Transverse colon (tissue), 4 donors: Measurements from ENCODE around the gene CAMK1. TPM values are rescaled to one million over a fixed set of nuclear protein-coding genes. Genes with fewer than 3 reads are reported as not detected.

ENCODE experiments used
- DNase-seq: peaks from one replicate; pipeline ENCODE4 v3.0.0-alpha.2; 2019
- H3K27ac ChIP-seq, 4 donors: fragments of 200-600 bp; sonication (generic); 2 replicates each; pipeline ENCODE4 v1.5.1; 2016 to 2018; ENCODE audit warnings: inconsistent platforms in 4 of 4
- H3K27me3 ChIP-seq: fragments of 200-600 bp; sonication (generic); 2 replicates; pipeline ENCODE4 v1.5.1; 2017; ENCODE audit warnings: inconsistent platforms
- H3K36me3 ChIP-seq, 4 donors: fragments of 200-600 bp; sonication (generic); 2 replicates each; pipeline ENCODE4 v1.5.1; 2017 to 2019; ENCODE audit warnings: inconsistent platforms in 4 of 4
- H3K4me1 ChIP-seq, 4 donors: fragments of 200-600 bp; sonication (generic); 2 replicates each; pipeline ENCODE4 v1.5.1; 2017 to 2020; ENCODE audit warnings: inconsistent platforms in 4 of 4
- H3K4me3 ChIP-seq, 4 donors: fragments of 200-600 bp; sonication (generic); 1 replicate in 1 of 4; 2 replicates in 3 of 4; pipeline versions ENCODE4 v1.5.1 to v1.6.1; 2017 to 2019; ENCODE audit warnings: inconsistent platforms in 4 of 4
- H3K9me3 ChIP-seq, 2 donors: fragments of 200-600 bp; sonication (generic); 2 replicates each; pipeline ENCODE4 v1.5.1; 2017 to 2019; ENCODE audit warnings: inconsistent platforms in 2 of 2
- EP300 ChIP-seq: sonication (generic); formaldehyde crosslinking; IDR thresholded peaks from one replicate; pipeline ENCODE4 v1.6.1; 2017; ENCODE audit warnings: antibody characterized with exemption, low read depth
- POLR2A ChIP-seq: fragments of 450-650 bp; IDR thresholded peaks from one replicate; pipeline ENCODE4 v1.6.1; 2016; ENCODE audit warnings: antibody characterized with exemption, mild to moderate bottlenecking, moderate library complexity
- POLR2AphosphoS5 ChIP-seq, 3 donors: sonication (generic); formaldehyde crosslinking; IDR thresholded peaks; one replicate each; pipeline ENCODE4 v1.6.1; 2016; ENCODE audit warnings: antibody characterized with exemption in 3 of 3
- WGBS, 2 donors: methylation state at CpG; one replicate each; pipeline ENCODE4 v1.1.5; 2018; ENCODE audit warnings: low coverage in 1 of 2; 5-methylcytosine and 5-hydroxymethylcytosine counted together
- in situ Hi-C, 4 donors: fragments of 200-750 bp; cut with MboI; loops; one replicate each; pipeline versions ENCODE4 v1.15.0 to v1.15.1; 2017; ENCODE audit warnings: low sequenced_read_pairs in 3 of 4, low pct_ligation_motif_present in 1 of 4, low pct_unique_long_range_greater_than_20kb in 1 of 4
- intact Hi-C: fragments of 100-400 bp; cut with DNase I; formaldehyde crosslinking; loops from one replicate; pipeline ENCODE4 v1.15.1; 2023; ENCODE audit warnings: low total_unique reads
- total RNA-seq, 4 donors: library from RNA; depleted of rRNA; stranded (reverse); fragments of >200 nt; gene quantifications; one replicate each; pipeline ENCODE4 v1.1.0, GENCODE V29; 2016
- TF ChIP-seq, protein P1 (sequence below), 5 experiments: fragments of 200-600 bp in 3 of 5; fragments of 450-650 bp in 2 of 5; sonication (generic) in 3 of 5; IDR thresholded peaks; 1 replicate in 2 of 5; 2 replicates in 3 of 5; pipeline ENCODE4 v1.5.1; 2016 to 2017; ENCODE audit warnings: antibody characterized with exemption in 5 of 5, inconsistent platforms in 3 of 5, mild to moderate bottlenecking in 2 of 5, moderate library complexity in 1 of 5

CAMK1 gene
- total RNA-seq, 4 donors from 2014 or later = 5.6 to 45.0 (median 15.6) TPM

DNA sequence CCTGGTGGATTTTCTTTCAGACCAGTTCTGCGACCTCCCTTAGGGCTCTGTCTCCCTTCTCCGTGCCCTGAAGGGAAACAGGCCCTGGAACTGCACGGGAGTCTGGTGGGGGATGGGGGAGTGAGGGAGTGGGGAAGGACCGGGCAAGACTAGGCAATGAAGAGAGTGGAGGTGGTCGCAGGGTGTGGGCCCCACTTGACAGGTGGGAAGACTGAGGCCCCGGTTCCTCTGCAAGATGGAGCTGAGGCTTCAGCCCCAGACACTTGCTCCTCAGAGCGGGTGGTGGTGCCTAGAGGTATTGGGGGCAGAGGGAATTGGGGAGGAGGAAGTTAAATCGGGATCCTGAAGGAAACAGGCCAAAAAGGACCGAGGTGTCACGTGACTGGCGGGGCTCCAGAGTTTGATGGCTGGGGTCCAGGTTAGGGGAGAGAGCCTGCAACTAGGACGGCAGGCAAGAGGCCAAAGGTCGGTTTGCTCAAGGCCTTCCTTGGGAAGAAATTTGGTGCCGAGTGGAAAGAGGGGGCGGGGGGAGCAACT is 597 bp upstream of the CAMK1 start:
- Histone ChIP-seq H3K27me3 (no peaks in the 10 kb centered on the region), H3K9me3 (no peaks in the 10 kb centered on the region), H3K27ac (peak overlapping the region; percentile 81 to 89 (median 87)), H3K4me1 (peaks cover 10 to 38% (median 30%) of the 10 kb centered on the region in 4 donors), H3K36me3 (no peaks in the 10 kb centered on the region), H3K4me3 (peak overlapping the region; percentile 50 to 72 (median 64))
- DNase-seq = peak; percentile 86
- in situ Hi-C loops (no loop called here), intact Hi-C loops (no loop called here)
- WGBS, 2 donors = 0 to 28% methylated on average over 5 to 15 of the region's 15 CpGs
- TF ChIP-seq, protein P1, sequence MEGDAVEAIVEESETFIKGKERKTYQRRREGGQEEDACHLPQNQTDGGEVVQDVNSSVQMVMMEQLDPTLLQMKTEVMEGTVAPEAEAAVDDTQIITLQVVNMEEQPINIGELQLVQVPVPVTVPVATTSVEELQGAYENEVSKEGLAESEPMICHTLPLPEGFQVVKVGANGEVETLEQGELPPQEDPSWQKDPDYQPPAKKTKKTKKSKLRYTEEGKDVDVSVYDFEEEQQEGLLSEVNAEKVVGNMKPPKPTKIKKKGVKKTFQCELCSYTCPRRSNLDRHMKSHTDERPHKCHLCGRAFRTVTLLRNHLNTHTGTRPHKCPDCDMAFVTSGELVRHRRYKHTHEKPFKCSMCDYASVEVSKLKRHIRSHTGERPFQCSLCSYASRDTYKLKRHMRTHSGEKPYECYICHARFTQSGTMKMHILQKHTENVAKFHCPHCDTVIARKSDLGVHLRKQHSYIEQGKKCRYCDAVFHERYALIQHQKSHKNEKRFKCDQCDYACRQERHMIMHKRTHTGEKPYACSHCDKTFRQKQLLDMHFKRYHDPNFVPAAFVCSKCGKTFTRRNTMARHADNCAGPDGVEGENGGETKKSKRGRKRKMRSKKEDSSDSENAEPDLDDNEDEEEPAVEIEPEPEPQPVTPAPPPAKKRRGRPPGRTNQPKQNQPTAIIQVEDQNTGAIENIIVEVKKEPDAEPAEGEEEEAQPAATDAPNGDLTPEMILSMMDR (IDR thresholded peaks at IDR 0.05) = no peak
- TF ChIP-seq POLR2AphosphoS5 (IDR thresholded peaks at IDR 0.05) = peak in 1 of 3 donors; percentile 34

DNA sequence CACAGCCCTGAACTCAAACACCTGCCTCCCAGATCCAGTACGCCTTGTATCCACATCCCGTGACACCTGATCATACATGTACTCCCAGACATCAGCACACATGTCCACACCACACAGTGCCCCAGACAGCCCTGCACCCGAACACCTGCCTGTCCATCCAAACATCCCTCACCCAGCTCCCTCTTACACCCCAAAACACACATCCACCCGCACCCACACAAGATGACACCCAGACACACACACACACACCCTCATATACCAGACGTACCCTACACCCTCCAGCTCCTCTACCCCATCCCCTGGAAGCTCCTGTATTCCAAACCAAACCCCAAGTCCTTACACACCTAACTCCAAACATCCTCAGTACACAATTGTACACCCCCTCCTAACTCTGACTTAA is 735 bp downstream of the CAMK1 start:
- no peaks in the 10 kb centered on the region for H3K9me3 ChIP-seq
- H3K4me3 ChIP-seq = peak overlapping the region in 3 of 4 donors; percentile 61 to 72 (median 68)
- peak overlapping the region; percentile 81 to 89 (median 87) for H3K27ac ChIP-seq
- 68% methylated on average over 5 of the region's 5 CpGs; no CpG with 5 or more reads in 1 of the 2 donors for WGBS, 2 donors
- intact Hi-C loops = no loop called here
- no peaks in the 10 kb centered on the region for H3K27me3 ChIP-seq
- peaks cover 10 to 38% (median 30%) of the 10 kb centered on the region in 4 donors for H3K4me1 ChIP-seq
- H3K36me3 ChIP-seq = no peaks in the 10 kb centered on the region
- TF ChIP-seq, protein P1 (IDR thresholded peaks at IDR 0.05) = no peak
- TF ChIP-seq POLR2AphosphoS5 (IDR thresholded peaks at IDR 0.05) (no peak), POLR2A (no peak)
- DNase-seq = no peak
- in situ Hi-C loops = no loop called here

DNA sequence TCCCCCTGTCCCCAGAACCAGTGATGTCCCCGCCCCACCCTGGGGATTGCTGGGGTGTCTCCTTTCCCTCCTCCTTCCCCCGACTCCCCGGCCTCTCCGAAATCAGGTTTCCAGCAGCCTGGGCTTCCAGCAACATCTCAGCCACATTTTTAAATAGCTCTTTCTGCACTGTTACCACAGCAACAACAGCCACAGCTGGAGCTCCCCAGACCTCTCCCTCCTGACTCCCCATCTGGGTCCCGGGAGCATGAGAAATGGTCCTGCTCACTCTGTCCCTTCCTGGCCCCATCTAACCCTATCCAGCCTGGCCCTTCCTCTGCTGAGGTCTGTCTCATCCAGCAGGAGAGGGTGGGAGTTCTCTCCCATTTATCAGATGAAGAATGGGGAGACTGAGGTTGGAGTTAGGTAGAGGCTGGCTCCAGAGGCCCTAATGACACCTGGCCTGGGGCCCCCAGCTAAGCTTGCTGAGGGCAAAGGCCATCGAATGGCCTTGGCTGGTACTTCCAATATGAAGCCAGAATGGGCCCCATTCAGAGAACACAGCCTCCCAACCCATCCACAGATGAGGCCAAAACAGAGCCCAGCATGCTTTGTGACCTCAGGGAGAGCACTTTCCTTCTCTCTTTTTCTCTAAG is 1.5 kb downstream of the CAMK1 start:
- in situ Hi-C loops = no loop called here
- H3K4me1 ChIP-seq = peaks cover 10 to 38% (median 30%) of the 10 kb centered on the region in 4 donors
- TF ChIP-seq POLR2A = no peak
- no peak for DNase-seq
- no peaks in the 10 kb centered on the region for H3K27me3 ChIP-seq
- no peaks in the 10 kb centered on the region for H3K9me3 ChIP-seq
- intact Hi-C loops = no loop called here
- WGBS, 2 donors = 77 to 80% methylated on average over 3 to 6 of the region's 6 CpGs
- H3K4me3 ChIP-seq = no peak overlapping the region
- no peaks in the 10 kb centered on the region for H3K36me3 ChIP-seq
- peak overlapping the region in 2 of 4 donors; percentile 88 to 89 for H3K27ac ChIP-seq

DNA sequence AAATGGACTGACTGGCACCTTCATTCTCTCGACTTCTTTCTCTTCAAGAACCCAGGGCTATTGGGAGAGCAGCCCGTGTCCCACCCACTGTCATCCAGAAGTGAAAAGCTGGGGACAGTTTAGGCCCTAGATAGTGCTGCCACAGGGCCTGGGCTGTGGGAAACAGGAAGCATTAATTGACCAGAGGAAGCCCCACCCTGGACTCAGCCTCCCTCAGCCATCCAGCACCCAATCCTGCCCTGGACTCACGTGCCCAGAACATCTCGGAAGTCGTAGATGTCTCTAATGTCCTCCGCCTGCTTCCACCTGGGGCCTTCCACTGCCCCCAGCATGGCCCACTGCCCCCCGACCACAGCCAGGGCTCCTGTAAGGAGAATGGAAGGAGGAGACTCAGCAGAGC is 2.3 kb downstream of the CAMK1 start:
- in situ Hi-C loops (no loop called here), intact Hi-C loops (no loop called here)
- peak overlapping the region in 2 of 4 donors; percentile 17 to 21 for H3K27ac ChIP-seq
- no peaks in the 10 kb centered on the region for H3K36me3 ChIP-seq
- DNase-seq = no peak
- H3K9me3 ChIP-seq = no peaks in the 10 kb centered on the region
- no peaks in the 10 kb centered on the region for H3K27me3 ChIP-seq
- no peak overlapping the region for H3K4me3 ChIP-seq
- peaks cover 10 to 38% (median 30%) of the 10 kb centered on the region in 4 donors for H3K4me1 ChIP-seq
- TF ChIP-seq, protein P1 (IDR thresholded peaks at IDR 0.05) = no peak
- TF ChIP-seq POLR2AphosphoS5 (IDR thresholded peaks at IDR 0.05) (no peak), POLR2A (no peak), EP300 (no peak)
- 71% methylated on average over 7 of the region's 7 CpGs; no CpG with 5 or more reads in 1 of the 2 donors for WGBS, 2 donors
